NCI-H2081 treated with DMSO at 0.1 percent for 48 hours (cell line): ENCODE data around the gene LIN28B.
A peak's percentile ranks its signal among the peaks of the same experiment; 100 is the strongest.
"Not testable (repeated sequence)": the region's sequence is repeated elsewhere in the genome, so short reads cannot be mapped to it uniquely, and the experiment has no call there.

Experiments
- DNase-seq: peaks from one replicate; lab custom pipeline; 2025; lab: John Stamatoyannopoulos, UW

Gene LIN28B, protein sequence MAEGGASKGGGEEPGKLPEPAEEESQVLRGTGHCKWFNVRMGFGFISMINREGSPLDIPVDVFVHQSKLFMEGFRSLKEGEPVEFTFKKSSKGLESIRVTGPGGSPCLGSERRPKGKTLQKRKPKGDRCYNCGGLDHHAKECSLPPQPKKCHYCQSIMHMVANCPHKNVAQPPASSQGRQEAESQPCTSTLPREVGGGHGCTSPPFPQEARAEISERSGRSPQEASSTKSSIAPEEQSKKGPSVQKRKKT

DNA sequence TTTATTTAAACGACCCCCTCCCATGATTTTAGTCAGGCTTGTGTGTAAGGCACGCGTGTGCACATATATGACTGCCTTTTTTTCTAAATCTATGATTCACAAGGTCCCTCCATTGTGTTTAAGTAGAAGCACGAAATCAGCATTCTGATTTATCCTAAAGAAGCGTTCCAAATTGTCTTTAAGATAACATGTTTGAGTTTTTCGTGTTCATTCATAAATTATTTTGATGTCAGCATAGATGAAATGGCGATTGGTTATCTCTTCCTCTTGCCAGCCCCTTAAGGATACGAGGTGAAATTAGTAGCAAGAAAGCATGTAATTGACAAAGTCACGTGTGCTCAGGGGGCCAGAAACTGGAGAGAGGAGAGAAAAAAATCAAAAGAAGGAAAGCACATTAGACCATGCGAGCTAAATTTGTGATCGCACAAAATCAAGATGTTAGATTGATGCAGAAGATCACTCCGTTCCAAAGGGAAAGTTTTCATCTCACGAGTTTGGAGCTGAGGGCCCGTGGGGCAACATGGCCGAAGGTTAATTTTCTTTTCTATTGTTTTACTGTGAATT lies at the start of gene LIN28B:
Gene LIN28B, plus strand, starts transcription at position 377 of the 564 bp plus-strand sequence. Its CDS starts 144 bp downstream, at position 521.
- DNase-seq: peak; percentile 62

DNA sequence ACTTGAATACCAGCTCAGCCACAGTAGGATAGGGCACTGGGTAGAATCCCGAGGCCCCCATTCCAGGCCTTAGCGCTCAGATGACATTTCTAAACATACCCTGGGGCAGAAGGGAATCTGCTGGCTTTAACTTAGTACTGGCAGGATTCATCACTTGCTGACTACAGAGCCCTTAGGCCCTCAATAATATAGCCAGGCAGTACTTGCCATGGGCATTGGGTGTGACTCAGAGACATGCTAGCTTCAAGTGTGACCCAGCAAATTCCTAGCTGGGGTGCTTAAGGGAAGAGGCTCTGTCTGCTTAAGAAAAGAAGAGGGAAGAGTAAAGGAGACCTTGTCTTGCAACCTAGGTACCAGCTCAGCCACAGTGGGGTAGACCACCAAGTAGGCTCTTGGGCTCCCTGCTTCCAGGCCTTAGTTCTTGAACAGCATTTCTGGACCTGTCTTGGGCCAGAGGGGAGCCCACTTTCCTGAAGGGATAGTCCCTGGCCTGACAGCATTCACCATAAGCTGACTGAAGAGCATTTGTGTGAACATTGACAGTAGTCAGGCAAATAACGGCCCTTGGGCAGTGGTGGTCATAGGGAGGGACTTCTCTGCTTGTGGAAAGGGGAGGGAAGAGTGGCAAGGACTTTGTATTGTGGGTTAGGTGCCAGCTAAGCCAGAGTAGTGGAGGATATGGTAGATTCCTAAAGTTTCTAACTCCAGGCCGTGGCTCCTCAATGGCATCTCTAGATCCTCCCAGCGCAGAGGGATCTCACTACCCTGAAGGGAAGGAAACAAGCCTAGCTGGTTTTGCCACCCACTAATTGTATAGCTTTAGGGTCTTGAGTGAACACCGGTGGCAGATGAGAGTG lies 48.6 kb upstream of the LIN28B start:
- DNase-seq: no peak

DNA sequence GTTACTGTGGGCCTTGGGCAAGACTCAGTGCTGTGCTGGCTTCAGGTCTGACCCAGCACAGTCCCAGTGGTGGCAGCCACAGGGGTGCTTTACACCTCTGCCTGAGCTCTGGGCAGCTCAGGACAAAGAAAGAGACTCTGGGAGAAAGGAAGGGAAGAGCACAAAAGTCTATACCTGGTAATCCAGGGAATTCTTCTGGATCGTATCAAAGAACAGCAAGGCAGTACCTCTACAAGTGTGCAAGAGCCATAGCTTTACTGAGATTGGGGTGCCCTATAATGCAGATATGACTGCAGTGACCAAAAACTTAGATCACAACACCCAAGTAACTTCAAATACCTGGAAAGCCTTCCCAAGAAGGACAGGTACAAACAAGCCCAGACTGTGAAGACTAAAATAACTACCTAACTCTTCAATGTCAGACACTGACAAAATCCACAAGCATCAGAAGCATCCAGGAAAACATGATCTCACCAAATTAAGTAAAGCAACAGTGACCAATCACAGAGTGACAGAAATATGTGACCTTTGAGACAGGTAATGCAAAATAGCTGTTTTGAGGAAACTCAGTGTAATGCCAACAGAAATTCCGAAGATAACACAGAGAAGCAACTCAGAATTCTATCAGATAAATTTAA lies 47.9 kb upstream of the LIN28B start:
- no peak for DNase-seq

DNA sequence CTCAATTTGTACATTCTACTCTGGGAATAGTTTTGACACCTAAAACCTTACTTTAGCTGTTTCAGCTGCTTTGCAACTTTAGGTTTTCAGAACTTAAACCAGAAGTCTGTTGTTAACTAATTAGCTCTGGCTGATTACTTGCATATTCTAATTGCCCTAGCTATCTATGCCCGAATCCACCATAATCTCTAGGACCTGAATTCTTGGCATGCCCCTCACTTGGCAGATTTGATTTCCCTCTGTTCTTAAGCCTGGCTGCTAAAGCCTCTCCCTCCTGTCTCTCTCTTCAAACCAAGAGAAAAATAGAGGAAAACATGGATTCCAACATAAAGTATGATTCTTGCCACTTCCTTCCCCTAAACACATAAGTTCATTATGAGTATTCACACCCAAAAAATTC lies 35.0 kb upstream of the LIN28B start:
- no peak for DNase-seq

DNA sequence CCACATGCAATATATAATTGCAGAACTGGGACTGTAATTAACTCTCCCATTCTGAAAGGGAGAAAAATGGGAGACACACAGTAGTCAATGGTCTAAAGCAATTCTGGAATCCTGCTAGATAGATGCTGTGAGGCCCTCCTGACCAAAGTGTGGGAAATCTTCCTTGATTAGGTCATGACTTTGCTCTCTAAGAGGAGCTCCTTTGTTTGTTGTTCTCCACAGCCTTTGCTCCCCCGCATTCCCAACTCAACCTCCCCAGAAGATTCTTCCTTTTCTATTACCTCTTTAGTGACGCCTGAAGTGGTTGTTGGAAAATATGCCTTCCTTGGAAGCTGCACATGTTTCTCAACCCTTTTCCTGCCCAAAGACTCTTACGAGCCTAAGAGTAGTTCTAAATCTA lies 28.8 kb upstream of the LIN28B start:
- no peak for DNase-seq

DNA sequence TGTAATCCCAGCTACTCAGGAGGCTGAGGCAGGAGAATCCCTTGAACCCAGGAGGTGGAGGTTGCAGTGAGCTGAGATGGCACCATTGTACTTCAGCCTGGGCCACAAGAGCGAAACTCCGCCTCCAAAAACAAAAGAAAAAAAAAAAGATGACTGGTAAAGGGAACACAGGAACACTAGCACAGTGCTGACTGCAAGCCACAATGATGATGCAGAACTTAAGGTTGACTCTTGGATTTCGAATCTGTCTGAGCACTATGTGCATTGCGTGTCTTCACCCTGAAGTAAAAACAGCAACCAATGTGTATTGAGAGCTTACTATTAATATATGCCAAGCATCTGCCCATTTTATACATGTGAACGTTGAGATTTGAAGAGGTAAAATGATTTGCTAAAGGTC lies 27.6 kb upstream of the LIN28B start:
- no peak for DNase-seq

DNA sequence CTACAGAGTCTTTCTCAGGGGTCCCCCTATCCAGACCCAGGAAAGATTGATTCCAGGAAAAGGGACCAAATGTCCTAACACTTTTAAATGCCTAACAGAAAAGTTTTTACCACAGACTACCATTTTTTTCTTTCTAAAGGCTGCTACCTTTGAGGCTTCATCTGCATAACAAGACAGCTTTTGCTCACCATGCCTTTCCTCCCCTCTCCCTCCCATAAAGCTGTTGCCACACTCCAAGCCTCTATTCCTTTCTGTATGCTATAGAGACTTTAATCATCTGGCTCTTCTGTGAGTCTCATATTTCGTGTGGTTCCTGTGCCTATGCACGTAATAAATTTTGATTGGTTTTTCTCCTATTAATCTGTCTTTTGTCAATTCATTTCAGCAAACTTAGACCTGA lies 26.0 kb upstream of the LIN28B start:
- no peak for DNase-seq

DNA sequence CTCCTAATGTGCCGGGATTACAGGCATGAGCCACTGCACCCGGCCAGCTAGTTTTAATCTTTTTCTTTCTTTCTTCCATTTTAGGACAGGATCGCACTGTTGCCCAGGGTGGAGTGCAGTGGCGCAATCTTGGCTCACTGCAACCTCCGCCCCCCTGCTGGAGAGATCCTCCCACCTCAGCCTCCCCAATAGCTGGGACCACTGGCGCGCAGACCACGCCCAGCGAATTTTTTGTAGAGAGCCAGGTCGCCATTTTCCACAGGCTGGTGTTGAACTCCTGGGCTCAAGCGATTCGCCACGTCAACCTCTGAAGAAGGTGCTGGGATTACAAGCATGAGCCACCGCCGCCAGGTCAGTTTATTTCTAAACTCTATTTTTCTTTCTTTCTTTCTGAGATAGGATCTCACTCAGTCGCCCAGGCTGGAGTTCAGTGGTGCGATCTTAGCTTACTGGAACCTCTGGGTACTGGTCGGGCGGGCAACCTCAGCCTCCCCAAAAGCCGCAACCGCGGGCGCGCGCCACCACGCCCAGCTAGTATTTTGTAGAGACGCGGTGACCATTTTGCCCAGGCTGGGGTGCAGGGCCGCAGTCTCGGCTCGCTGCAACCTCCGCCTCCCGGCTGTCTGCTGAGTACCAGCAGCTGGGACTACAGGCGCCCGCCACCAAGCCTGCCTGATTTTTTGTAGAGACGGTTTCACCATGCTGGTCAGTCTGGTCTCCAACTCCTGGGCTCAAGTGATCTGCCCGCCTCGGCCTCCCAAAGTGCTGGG lies 20.0 kb upstream of the LIN28B start:
- no peak for DNase-seq

DNA sequence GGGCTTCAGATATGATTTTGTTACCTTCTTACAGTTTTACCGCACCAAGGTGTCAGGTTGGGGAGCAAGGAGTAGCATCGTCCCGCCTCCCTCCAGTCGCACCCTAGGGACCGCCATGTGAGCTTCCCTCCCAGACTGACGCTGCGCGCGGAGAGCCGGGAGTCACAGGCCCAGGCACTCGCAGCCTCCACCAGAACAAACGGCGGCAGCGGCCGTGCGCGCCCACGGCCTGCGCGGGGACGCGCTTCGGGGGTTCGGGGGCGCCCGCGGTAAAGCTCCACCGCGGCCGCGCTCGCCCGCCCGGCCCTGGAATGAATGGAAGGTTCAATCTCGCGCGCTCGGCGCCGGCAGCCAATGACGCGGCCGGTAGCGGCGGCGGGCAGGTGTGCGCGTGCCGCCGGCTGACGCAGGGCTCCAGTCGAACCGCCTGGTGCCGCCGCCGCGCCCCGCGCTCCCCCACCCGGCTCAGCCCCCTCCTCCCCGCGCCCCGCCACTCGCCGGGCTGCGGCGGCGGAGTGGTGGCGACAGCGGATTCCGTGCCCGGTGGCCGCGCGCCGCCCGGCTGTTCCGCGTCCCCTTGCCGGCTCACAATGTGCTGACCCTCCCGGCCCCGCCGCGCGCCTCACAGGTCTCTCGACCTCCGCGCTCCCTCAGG lies 16.5 kb upstream of the LIN28B start:
- no peak for DNase-seq

DNA sequence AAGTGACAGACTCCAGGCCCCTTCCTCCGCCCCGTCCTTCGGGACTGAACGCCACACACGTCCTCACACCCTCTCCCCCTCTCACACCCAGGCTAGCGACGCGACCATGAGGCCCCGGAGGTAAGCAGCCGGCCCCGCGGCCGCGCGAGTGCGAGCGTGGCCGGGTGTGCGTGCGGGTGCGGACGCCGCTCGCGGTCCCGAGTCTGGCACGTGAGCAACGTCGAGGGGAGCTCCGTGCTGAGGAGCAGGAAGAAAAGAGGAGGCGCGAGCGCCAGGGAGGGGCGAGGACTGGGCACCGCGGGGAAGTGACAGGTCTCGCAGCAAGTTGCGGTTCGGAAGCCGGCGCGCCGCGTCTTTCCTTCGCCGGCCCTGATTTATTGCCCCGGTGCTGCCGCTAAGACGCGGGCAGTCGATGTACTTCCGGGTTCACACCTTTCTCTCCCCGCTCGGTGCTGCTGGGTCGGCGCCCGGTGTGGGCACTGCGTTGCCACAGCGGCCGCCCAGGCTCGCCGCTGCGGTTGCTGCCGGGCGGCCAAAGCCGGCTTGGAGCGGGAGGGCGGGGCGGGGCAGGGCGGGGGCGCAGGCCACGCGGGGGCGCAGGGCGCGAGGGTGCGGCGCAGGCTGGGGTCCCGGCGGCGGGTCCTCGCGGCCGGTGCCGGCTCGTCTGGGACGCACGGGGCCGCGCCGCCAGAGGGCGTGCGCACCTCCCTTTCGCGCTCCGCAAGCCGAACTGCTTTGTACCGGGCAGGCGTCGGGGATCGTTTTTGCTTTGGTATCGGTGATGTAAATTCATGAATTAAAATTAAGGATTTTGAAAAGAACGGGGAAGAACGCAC lies 15.8 kb upstream of the LIN28B start:
- no peak for DNase-seq

DNA sequence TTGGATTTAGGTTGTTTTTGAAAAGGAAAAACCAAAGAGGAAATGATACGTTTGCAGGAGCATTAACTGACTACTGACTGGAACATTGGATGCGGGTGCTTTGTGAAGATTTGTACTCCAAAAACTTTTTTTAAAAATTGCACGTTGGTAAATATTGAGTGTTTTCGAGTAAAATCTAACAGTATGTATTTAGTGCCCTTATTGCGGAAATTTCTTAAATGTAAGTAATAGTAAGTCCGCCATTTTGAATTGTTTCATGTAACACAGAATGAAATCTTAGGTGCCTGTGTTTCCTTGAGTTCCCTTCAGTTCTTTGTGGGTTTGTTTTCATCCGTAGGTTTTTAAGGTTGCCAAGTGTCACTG lies 15.2 kb upstream of the LIN28B start:
- no peak for DNase-seq

DNA sequence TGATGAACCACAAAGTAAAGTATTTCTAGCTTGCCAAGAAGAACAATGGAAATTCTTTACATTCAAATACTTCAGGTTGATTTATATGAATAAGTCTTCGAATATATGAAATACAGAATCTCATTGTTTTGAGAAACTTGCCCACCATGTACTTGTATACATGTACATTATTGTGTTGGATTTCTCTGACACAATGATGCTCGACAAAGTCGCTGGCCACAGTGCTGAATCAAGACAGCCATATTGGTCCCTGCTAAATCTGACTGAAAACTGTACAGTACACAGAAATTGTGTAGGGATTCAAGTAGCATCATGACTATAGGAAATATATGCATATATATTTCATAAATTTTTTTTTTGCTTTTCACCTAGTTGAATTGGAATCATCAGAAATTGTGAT lies 13.1 kb upstream of the LIN28B start:
- no peak for DNase-seq

DNA sequence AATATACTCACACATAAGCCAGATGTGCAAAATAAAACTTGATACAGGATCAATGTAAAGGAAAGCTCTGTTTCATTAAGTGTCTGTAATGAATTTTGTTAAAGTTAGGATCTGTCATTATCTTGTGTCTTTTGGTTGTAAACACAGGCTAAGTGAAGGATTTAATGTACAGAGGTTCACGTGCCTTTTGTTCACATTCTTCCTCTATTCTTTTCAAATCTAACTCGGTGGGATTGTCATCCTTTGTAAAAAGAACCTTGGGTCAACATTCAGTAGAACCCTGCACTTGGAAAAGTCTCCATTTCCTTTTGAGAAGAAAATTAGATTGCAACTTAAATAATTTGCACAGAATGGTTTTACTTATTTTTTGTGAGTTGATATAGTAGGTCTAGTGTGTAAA lies 7.7 kb upstream of the LIN28B start:
- DNase-seq: no peak

DNA sequence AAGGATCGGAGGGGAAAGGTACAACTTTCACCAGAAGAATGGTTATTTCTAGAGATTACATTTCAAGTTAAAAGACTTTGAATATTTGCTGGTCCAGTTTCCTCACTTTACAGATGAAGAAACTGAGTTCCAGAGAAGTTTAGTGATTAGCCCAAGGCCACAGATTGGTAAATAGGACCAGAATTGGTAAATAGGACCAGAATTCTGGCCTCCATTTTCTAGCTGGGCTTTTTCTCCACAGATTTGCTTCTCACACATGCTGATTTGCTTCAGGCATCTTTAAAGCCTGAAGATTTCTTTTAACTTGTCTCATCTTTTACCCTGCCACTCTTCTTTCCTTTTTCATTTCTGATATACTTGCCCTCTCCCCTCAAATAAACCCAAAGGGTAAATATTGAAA lies 5.2 kb upstream of the LIN28B start:
- no peak for DNase-seq

DNA sequence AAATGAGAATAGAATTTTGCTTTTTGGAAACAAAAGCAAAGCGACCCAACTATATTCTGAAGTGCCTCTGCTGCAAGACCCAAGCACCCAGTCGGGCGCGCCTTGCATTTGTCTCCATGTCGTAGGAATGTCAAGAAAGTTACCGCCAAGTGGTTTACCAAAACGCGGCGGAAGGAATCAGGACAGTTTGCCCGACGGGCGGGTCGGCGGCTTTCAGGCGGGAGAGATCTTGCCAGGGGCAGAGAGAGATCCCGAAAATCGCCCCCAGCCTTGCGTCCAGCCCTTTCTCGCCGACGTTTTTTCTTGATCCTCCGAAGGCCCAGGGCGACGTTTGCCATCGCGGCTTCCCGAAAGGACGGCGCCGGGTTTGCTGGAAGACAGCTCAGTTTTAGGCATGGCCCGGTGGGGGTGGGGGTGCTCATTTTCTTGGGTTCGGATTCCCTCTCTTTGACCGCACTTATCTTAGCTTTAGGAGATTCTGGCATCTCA lies 4.0 kb upstream of the LIN28B start:
- no peak for DNase-seq

DNA sequence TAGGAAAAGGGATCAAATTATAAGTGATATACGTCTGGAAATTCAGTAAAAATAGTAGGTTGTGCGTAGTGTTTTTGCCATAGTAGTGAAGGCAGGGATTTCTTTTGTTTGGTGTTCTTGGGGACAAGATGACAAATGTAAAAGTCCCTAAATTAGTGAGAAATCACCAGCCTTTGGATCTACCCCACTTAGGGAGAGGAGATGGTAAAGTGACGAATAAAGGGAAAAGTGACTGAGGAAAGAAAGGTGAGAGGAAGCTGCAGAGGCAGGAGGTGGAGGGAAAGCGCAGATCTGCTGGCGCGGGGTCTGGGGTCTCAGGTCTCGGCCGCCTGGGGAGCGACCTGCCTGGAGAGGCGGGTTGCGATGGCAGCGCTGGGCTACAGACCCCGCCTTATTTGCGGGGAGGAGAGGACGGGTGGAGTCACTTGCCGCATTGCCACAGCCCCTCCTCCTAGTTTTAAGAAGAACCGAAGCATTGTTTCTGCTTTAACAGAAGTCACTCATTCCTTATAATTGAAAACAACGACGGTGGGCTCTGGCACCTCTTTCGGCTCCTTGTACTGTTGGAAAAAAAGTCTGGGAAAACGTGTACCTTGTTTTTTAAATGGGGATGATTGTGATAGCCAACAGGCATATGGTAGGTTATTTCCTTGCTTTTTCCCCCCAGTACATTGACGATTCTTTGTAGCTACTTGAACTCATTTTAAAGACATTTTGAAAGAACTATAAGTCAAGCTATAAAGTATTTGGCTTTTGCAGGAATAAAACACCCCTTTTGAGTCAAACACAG lies 3.3 kb upstream of the LIN28B start:
- DNase-seq: not testable (repeated sequence)

DNA sequence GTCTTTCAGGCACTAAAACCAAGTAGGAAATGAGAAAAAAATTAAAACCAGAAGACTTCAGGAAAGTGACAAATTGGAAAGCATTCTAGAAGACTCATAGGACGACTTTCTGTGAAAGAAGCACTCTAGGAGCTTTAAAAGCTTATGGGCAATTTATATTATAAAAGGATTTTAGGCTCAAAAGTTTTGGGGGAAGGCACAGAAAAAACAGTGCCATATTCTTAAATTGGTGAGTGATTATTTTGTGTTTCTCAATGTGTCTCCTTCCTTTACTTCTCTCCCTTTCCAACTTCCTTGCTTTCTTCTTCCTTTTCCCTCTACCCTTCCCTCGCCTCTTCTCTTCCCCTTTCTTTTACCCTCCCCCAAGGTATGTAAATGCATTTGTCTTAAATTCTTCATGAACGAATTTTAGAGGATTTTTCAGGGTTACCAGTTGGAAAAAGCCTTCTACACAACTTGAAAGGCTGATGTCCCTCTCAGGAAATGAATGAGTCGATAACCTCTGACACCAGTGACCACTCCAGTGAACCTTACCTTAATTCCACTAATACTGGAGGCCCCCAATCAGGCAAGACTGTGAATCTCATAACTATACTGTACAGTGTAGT lies 2.6 kb upstream of the LIN28B start:
- DNase-seq: no peak

DNA sequence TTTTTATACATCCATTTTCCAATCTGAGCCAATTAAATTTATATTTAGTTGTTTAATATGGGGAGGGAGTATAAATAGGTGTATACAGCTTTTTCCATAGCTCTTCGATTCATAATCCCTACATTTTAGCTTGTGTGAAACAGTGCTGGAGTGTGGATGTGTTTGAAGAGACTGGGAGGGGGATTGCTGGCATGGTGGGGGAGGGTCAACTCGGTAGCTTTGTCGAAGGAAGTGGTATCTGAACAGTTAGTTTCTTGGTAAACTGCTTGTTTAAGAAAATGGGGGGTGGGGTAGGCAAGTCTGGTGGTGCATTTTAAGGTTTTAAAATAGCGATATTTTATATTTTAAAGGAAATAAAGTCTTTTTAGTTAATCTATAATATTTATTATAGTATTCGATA lies 1.4 kb upstream of the LIN28B start:
- no peak for DNase-seq
